Measurements from ENCODE around the gene FBXL4.

DNA sequence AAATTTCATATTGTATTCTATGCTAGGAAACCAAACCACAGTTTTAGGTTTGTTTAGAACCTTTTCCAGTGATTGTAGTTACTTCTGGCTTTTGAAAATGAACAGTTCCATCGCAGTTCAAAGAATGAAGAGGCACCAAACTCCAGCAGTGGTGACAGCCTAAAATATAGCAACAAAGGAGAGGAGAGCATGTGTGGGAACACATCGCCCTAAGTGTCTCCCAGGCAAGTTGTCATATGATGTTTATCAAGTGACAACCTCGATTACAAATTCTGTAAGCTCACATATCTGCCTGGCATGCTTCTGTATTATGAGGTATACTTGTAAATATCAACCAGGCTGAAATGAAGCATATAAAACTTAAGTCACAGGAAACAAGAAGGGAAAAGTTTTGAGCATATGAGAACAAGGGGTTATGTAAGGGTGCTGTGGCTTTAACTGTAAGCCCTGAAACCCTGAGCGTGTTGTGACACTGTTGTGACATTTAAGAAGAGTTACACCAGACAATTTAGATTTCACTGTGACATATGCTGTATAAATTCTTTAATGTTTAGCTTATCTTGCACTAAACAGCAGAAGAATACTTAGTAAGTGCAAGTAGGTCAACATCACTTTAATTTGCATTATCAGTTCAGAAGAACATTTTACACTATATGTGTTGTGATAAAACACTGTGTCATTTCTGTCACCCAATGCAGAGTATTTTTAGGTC is 29.1 kb upstream of the FBXL4 start:
- TF ChIP-seq, protein P1, sequence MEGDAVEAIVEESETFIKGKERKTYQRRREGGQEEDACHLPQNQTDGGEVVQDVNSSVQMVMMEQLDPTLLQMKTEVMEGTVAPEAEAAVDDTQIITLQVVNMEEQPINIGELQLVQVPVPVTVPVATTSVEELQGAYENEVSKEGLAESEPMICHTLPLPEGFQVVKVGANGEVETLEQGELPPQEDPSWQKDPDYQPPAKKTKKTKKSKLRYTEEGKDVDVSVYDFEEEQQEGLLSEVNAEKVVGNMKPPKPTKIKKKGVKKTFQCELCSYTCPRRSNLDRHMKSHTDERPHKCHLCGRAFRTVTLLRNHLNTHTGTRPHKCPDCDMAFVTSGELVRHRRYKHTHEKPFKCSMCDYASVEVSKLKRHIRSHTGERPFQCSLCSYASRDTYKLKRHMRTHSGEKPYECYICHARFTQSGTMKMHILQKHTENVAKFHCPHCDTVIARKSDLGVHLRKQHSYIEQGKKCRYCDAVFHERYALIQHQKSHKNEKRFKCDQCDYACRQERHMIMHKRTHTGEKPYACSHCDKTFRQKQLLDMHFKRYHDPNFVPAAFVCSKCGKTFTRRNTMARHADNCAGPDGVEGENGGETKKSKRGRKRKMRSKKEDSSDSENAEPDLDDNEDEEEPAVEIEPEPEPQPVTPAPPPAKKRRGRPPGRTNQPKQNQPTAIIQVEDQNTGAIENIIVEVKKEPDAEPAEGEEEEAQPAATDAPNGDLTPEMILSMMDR (conservative IDR thresholded peaks at IDR 0.05 in 1 of 2, IDR thresholded peaks at IDR 0.05 in 1 of 2; ENCODE audit: extremely low read depth in 1 of 2, insufficient read depth in 1 of 2, low read depth in 1 of 2, low read length in 2 of 2), result no peak
- TF ChIP-seq EZH2 (IDR thresholded peaks at IDR 0.05; ENCODE audit: borderline replicate concordance, low read length), result no peak

All from mammary epithelial cell (primary cell).